SJCRH30 (cell line): Measurements from ENCODE around the gene MKNK1. TPM values are rescaled to one million over a fixed set of nuclear protein-coding genes. Genes with fewer than 3 reads are reported as not detected.

Source experiments
- DNase-seq, 2 experiments: peaks; one replicate each; pipeline ENCODE4 v3.0.0-alpha.2; 2015 to 2020
- H3K27ac ChIP-seq: fragments of 250-450 bp; sonication (Bioruptor Pico); 2 replicates; pipeline ENCODE4 v1.5.1; 2020; ENCODE audit warnings: mild to moderate bottlenecking, moderate library complexity
- H3K27me3 ChIP-seq: fragments of 250-450 bp; sonication (Bioruptor Pico); 2 replicates; pipeline ENCODE4 v1.5.1; 2020; ENCODE audit warnings: mild to moderate bottlenecking, moderate library complexity
- H3K36me3 ChIP-seq: fragments of 250-450 bp; sonication (Bioruptor Pico); 2 replicates; pipeline ENCODE4 v1.5.1; 2020; ENCODE audit warnings: mild to moderate bottlenecking, moderate library complexity
- H3K4me1 ChIP-seq: fragments of 250-450 bp; sonication (Bioruptor Pico); 2 replicates; pipeline ENCODE4 v1.5.1; 2020; ENCODE audit warnings: mild to moderate bottlenecking, moderate library complexity
- H3K4me3 ChIP-seq: fragments of 250-450 bp; sonication (Bioruptor Pico); 2 replicates; pipeline ENCODE4 v1.5.1; 2020; ENCODE audit warnings: mild to moderate bottlenecking, moderate library complexity
- H3K9me3 ChIP-seq: fragments of 250-450 bp; sonication (Bioruptor Pico); replicated peaks from 2 replicates; pipeline ENCODE4 v1.5.1; 2020; ENCODE audit warnings: mild to moderate bottlenecking, moderate library complexity
- total RNA-seq: library from RNA; depleted of rRNA; stranded (reverse); fragments of >200 nt; shearing (Covaris generic); gene quantifications from 2 replicates; pipeline ENCODE4 v1.2.3, GENCODE V29; 2014

MKNK1 gene
- total RNA-seq, 1 experiment from 2014 or later, result 25.1 TPM

DNA sequence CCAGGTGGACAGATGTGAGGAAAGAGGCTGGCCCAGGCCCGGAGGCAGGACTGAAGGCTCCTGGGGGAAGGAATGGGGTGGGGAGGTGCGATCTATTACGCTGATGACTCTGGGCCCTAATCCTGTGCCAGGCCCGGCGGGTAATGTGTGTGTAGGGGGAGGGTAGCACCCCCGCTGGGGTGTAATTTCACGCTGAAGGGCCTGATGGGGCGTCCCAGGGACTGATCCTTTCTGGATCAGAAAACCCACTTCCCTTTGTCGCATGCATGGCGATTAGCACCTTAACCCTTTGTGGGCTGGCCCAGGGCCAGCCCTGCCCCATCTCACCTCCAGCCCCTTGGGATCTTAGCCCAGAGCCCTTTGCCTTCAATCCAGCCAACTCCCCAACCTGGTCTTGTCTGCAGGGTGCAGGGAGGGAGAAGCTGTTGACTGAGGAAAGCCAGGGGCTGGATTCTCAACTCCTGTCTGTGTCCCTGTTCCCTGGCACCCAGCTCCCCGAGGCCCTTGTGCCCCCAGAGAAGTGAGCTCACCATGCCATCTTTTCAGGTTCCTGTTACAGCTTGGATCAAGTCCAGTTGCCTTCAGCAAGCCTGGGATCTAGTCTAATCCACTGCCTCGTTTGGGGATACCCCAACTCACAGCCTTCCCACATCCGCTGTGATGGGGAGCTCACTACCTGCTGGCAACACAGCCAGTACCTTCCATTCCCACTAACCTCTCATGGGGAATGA, 78.7 kb downstream of the MKNK1 start:
- Histone ChIP-seq H3K9me3 (no peaks in the 10 kb centered on the region), H3K27ac (no peak overlapping the region), H3K4me3 (no peak overlapping the region), H3K27me3 (peaks cover 49% of the 10 kb centered on the region), H3K4me1 (peaks cover 39% of the 10 kb centered on the region), H3K36me3 (no peaks in the 10 kb centered on the region)
- DNase-seq, result peak; percentile 76 to 79

DNA sequence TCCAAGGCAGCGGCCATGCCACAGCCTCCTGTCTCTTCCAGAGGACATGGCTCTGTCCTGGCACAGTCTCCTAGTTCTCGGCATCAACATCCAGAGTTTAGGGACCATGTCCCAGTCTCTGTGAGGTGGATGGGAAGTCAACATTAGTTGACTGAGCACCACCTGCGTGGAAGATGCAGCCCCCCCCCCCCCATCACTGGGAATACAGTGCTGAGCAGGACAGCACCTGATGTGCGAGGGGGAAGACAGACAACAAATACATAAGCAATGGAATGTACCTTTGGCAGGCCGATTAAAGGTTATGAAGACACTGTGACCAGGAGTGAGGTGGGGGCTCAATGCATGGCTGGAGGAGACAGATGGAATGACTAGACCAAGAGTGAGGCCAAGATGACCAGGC, 79.2 kb downstream of the MKNK1 start:
- Histone ChIP-seq H3K27ac (no peak overlapping the region), H3K9me3 (no peaks in the 10 kb centered on the region), H3K27me3 (peaks cover 44% of the 10 kb centered on the region), H3K36me3 (no peaks in the 10 kb centered on the region), H3K4me3 (no peak overlapping the region), H3K4me1 (peaks cover 45% of the 10 kb centered on the region)
- DNase-seq, result no peak

DNA sequence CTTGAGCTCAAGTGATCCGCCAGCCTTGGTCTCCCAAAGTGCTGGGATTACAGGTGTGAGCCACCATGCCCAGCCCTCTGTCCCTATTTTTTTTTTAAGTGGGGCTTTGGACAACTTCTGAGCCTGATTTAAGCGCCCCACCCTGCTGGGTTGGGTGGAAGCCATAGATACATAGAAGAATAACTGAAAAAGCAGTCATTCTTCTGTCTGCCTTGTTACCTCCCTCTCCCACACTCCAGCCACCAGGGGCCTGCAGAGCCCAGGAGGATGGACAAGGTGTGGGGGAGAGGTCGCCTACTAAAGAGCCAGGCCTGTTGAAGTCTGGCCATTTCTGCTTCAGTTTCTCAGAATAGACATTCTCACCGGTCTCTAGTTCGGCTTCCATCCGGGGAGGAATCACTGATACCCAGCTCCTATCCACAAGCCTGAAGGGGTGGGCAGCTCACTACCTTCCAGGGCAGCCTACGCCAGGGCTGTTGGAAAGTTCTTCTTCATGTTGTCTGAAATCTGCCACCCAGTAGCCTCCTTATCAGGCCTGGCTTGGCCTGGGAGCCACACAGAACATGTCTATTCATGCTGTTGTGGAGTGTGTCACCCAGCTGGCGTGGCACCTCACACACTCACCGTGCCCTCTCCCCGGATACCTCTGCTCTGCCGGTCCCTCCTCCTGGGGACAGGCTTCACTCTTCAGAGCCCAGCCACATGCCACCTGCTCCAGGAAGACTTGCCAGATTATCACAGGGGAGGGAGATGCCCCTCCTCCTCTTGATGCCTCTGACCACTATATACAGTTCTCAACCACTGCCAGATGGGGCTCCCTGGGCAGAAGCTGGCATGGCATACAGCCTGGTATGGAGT, 80.3 kb downstream of the MKNK1 start:
- Histone ChIP-seq H3K27me3 (peaks cover 38% of the 10 kb centered on the region), H3K36me3 (no peaks in the 10 kb centered on the region), H3K27ac (no peak overlapping the region), H3K4me1 (peaks cover 48% of the 10 kb centered on the region), H3K4me3 (no peak overlapping the region), H3K9me3 (no peaks in the 10 kb centered on the region)
- DNase-seq, result no peak

DNA sequence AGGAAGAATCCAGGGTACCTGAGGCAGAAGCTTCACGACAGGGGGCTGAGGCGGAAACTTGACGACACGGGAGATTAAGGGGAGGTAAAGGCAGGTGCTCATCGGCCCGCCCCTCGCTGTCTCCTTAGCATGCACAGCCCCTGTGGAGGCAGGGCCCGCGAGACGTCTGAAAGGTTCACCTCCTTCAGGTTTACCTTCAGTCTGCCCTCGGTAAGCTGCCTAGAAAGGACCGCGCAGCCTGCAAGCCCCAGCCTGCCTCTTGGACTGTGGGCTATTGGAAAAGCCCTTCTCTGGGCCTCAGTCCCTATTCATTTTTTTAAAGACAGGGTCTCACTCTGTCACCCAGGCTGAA, 81.1 kb downstream of the MKNK1 start:
- Histone ChIP-seq H3K4me1 (peaks cover 48% of the 10 kb centered on the region), H3K9me3 (no peaks in the 10 kb centered on the region), H3K36me3 (no peaks in the 10 kb centered on the region), H3K4me3 (no peak overlapping the region), H3K27ac (no peak overlapping the region), H3K27me3 (peaks cover 32% of the 10 kb centered on the region)
- no peak for DNase-seq

DNA sequence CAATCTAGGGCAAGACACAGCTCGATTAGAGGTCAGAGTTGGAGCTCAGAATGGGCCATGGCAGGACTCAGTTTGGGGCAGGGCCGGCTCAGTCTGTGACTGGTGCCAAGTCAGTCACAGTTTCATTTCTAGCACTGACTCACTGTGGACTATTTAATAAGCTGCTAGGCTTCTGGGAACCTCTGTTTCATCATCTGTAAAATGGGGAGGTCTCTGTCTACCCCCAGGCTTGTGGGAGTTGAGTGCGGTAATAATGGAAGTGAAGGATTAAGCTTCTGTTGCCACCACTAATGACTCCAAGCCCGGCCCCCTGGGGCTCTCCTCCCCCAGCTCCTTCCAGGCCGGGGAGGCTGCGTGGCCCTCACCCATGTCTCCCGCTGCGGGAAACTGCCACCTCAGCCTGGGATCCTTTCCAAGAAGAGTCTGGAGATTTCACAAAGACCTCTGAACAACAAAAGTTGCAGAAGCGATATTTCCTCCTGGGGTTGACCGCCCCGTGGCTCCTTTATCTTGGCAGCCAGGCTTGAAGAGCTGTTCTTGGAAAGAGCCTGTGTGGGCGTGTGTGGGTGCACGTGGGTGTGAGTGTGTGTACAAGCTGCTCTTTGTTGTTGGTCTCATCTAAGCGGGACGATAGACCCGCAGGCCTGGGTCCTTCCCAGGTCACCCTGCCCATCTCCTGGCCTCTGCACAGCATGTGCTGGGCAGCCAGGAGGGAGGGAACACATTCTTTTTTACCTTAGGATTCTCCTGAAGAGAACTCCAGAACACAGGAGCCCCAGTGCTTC, 81.7 kb downstream of the MKNK1 start:
- Histone ChIP-seq H3K4me1 (peaks cover 48% of the 10 kb centered on the region), H3K9me3 (no peaks in the 10 kb centered on the region), H3K27ac (no peak overlapping the region), H3K27me3 (peaks cover 34% of the 10 kb centered on the region), H3K4me3 (no peak overlapping the region), H3K36me3 (no peaks in the 10 kb centered on the region)
- peak; percentile 29 to 43 for DNase-seq

DNA sequence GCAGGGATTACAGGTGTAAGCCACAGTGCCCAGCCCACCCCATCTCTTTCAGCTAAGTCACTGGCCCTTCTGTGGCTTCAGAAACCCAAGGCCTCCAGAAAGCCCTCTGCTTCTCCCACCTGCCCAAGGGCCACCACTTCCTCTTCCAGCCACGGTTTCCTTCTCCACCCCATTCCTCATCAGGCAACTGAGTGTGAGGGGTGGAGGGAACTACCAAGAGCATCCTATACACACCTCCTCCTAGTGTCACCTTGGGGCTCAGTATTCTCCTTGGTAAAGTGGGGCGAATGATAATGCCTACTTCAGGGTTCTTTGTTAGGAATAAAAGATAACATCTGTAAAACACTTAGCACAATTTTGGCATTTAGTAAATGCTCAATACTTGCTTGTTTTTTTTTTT, 82.7 kb downstream of the MKNK1 start:
- H3K9me3 ChIP-seq, result no peaks in the 10 kb centered on the region
- peaks cover 29% of the 10 kb centered on the region for H3K27me3 ChIP-seq
- no peak overlapping the region for H3K4me3 ChIP-seq
- H3K27ac ChIP-seq, result no peak overlapping the region
- no peaks in the 10 kb centered on the region for H3K36me3 ChIP-seq
- DNase-seq, result no peak
- peaks cover 45% of the 10 kb centered on the region for H3K4me1 ChIP-seq

DNA sequence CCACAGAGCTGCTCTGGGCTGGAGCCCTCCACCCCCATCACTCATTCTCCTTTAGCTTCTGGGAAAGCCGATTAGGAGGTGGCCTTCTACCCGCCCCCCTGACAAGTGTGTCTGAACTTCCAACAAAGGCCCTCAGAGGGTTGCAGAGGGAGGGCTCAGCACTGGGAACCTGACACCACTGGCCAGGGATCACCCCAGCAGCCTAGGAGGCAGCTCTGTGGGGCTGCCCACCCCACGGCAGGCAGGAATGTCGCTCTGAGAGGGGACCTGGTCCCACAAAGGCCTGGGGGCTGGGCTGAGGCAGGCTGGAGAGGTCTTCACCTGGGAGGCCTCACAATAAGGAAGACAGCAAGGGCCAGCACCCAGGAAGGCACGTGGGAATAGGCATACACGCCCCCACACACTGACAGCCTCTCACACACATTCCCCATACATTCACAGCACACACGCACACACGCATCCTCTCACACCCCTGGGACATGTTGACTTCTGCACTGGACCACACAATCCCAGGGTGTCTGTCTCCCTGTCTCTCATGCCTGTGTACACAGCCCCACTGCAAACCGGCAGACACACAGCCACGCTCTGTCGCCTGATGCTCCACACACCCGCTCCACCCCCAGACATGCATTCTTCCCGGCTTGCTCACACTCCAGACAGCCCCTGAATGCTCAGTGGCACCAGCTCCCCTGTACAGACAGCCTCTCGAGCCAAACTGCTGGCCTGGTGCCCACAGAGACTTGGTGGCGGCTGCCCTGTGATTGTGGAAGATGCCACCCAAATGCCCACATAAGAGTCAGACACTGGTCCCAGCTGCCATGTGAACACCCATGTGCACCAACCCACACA, 83.8 kb downstream of the MKNK1 start:
- peak overlapping the region; percentile 25 for H3K4me3 ChIP-seq
- H3K4me1 ChIP-seq, result peaks cover 36% of the 10 kb centered on the region

DNA sequence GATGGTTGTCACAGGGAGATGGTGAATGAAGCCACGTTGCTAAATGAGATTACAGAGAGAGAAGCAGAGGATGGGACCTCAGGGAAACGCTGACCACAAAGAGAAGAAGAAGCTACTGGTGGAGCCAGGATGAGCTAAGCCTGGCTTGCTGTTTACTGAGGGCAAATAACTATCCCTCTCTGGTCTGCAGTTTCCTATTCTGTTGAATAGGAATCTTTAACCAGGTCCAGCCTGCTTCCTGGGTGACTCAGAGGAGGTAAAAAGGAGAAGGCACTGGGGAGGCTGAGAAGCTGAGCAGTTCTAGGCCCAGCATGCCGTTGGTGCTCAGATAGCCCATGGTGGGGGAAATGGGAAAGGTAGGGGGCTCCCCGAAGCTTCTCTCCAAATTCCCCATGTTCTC, 84.9 kb downstream of the MKNK1 start:
- no peak overlapping the region for H3K4me3 ChIP-seq
- peaks cover 24% of the 10 kb centered on the region for H3K27me3 ChIP-seq
- peaks cover 26% of the 10 kb centered on the region for H3K4me1 ChIP-seq
- no peak for DNase-seq
- H3K27ac ChIP-seq, result no peak overlapping the region
- H3K36me3 ChIP-seq, result no peaks in the 10 kb centered on the region
- H3K9me3 ChIP-seq, result no peaks in the 10 kb centered on the region

More for the DNA sequence above, 83.8 kb downstream of the MKNK1 start:
- H3K9me3 ChIP-seq, result no peaks in the 10 kb centered on the region
- H3K27me3 ChIP-seq, result peaks cover 20% of the 10 kb centered on the region
- DNase-seq, result peak; percentile 76 to 80
- no peaks in the 10 kb centered on the region for H3K36me3 ChIP-seq
- peak overlapping the region; percentile 20; the same call in 1 of the 2 replicates for H3K27ac ChIP-seq

DNA sequence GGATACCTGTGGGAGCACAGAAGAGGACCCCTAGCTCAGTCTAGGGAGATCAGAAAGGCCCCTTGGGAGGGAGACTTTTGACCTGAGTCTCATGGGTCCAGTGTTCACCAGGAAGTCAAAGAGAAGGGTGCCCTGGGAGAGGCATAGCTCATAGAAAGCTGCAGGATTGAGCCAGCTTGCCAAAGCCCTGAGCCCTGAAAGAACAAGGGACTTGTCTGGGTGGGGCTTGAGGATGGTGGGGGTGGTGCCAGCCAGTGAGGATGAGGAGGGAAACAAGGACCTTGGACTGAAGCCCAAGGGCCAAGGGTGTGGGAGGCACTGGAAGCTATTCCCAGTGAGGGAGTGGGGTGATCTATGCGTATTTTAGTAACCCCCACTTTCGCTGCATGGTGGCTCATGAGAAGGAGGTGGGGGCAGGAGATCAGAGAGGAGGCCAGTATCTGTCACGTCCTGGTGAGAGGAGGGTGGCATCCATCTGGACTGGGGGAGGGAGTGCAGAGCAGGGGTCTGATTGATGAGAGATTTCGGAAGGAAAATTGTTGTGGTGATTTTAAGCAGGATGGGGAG, 86.1 kb downstream of the MKNK1 start:
- H3K9me3 ChIP-seq, result no peaks in the 10 kb centered on the region
- H3K36me3 ChIP-seq, result no peaks in the 10 kb centered on the region
- peaks cover 26% of the 10 kb centered on the region for H3K4me1 ChIP-seq
- DNase-seq, result no peak
- no peak overlapping the region for H3K4me3 ChIP-seq
- H3K27me3 ChIP-seq, result peaks cover 33% of the 10 kb centered on the region
- no peak overlapping the region for H3K27ac ChIP-seq

DNA sequence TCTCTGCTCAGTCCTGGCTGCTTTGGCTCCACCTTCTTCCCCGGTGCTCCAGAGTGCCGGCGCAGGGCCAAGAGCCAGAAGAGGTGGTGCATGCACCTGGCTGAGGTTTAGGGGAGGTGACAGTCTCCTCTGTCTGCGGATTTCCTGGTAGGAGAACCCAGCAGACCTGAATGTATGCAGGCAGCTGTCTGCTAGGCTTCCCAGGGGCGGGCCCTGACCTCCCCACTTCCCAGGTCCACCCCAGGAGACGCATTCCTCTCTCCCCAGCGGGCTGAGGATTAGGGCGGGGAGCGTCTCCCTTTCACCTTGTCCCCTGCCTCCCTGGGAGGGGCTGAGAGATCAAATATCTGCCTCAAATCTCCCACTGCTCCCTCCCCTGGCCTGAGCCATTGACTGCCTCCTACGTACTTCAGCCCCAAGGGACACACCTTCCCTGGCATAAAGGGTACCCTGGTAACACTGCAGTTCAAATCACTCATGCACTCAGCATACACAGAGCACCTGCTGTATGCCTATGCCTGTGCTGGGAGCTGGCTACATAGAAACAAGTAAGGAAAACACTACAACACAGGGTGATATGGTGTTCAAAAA, 87.0 kb downstream of the MKNK1 start:
- Histone ChIP-seq H3K9me3 (no peaks in the 10 kb centered on the region), H3K27me3 (peaks cover 28% of the 10 kb centered on the region; the same call in 1 of the 2 replicates), H3K36me3 (no peaks in the 10 kb centered on the region), H3K4me1 (peaks cover 20% of the 10 kb centered on the region), H3K27ac (no peak overlapping the region), H3K4me3 (no peak overlapping the region)
- no peak for DNase-seq

DNA sequence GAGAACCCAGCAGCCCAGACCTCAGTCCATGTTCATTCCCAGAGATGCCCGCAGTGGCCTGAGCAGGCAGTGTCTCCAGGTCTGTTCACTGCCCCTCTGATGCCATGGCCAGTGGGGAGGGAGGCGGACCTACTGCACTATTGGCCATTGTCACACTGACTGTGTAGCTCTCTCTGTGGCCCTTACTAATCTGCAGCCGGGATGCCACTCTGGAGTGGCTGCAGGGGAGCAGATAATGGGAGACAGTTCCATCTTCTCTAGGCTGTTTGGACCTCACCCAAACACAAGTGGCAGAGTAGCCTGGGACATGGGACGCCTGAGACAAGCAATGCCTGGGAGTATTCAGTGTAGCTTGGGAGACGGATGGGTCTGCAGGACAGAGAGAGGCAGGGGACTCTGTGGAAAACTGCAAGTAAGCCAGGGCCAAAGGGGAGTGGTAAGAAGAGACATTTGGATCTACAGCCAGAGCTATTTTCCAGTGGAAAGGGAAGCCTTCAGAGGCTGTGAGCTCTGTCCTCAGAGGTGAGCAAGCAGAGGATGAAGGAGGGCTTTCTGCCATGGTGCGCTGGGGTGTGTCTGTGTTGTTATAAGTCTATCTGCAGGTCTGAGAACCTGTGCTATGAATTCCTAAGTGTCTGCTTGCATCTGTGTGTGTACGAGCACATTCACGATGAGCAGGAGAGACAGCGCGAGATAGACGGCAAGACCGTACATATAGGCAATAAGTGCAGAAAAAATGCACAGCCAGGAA, 87.7 kb downstream of the MKNK1 start:
- Histone ChIP-seq H3K27me3 (peaks cover 28% of the 10 kb centered on the region; the same call in 1 of the 2 replicates), H3K4me3 (no peak overlapping the region), H3K4me1 (peaks cover 15% of the 10 kb centered on the region), H3K36me3 (no peaks in the 10 kb centered on the region), H3K27ac (no peak overlapping the region), H3K9me3 (no peaks in the 10 kb centered on the region)
- no peak for DNase-seq

DNA sequence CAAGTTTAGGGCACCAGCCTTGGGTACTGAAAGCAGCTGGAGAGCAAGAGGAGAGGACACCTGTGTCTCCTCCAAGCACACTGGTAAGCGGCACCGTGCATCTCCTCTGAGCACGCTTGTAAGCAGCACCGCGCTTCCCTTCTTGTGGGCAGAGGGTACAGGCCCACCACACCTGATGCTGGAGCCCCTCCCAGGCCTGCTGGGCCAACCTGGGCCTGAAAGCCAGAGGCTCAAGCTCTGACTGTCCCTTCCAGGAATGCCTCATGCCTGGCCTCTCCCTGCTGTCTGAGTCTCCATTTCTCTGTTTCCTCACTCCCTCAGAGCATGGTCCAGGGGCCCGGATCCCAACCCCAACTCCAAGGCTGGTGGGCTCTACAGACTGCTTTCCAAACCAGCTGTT, 88.5 kb downstream of the MKNK1 start:
- DNase-seq, result no peak
- no peak overlapping the region for H3K27ac ChIP-seq
- no peaks in the 10 kb centered on the region for H3K9me3 ChIP-seq
- no peak overlapping the region for H3K4me3 ChIP-seq
- H3K27me3 ChIP-seq, result peaks cover 34% of the 10 kb centered on the region; the same call in 1 of the 2 replicates
- H3K36me3 ChIP-seq, result no peaks in the 10 kb centered on the region
- H3K4me1 ChIP-seq, result peaks cover 10% of the 10 kb centered on the region

DNA sequence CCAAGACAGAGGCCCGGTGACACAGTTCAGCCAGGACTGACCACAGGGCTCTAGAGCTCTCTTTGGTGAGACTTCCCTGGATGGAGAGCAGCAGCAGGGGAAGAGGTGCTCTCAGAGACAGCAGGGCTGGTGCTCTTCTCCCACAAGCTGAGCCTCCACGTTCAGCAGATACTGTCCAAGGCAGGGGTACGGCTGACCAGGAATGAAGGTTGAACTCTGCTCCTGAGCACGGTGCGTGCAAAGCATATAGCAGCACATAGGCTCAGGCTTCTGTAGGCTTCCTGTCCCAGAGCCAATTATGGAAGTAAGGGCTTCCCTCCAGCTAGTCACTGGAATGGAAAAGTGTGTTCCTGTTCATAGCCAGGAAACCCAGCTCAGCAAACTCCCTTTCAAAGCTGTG, 90.5 kb downstream of the MKNK1 start:
- peaks cover 36% of the 10 kb centered on the region; the same call in 1 of the 2 replicates for H3K27me3 ChIP-seq
- no peak overlapping the region for H3K4me3 ChIP-seq
- no peaks in the 10 kb centered on the region for H3K4me1 ChIP-seq
- H3K9me3 ChIP-seq, result no peaks in the 10 kb centered on the region
- H3K36me3 ChIP-seq, result no peaks in the 10 kb centered on the region
- DNase-seq, result no peak
- H3K27ac ChIP-seq, result no peak overlapping the region
